Choroid plexus epithelial cell (primary cell): ENCODE data around the gene RSPH4A.
A peak's percentile ranks its signal among the peaks of the same experiment; 100 is the strongest.
"Not testable (repeated sequence)": the region's sequence is repeated elsewhere in the genome, so short reads cannot be mapped to it uniquely, and the experiment has no call there.

Source experiments
- DNase-seq: peaks from one replicate; pipeline ENCODE4 v3.0.0-alpha.2; 2010; ENCODE audit warnings: low read depth
- H3K4me3 ChIP-seq: 2 replicates; pipeline ENCODE4 v1.5.1; 2011; ENCODE audit warnings: low read depth, mild to moderate bottlenecking, control low read depth, low read length, moderate library complexity
- CTCF ChIP-seq: conservative IDR thresholded peaks from 2 replicates; pipeline ENCODE4 v1.5.1; 2011; ENCODE audit warnings: low read depth, mild to moderate bottlenecking, control low read depth, inconsistent platforms, low read length, moderate library complexity

Gene RSPH4A

DNA sequence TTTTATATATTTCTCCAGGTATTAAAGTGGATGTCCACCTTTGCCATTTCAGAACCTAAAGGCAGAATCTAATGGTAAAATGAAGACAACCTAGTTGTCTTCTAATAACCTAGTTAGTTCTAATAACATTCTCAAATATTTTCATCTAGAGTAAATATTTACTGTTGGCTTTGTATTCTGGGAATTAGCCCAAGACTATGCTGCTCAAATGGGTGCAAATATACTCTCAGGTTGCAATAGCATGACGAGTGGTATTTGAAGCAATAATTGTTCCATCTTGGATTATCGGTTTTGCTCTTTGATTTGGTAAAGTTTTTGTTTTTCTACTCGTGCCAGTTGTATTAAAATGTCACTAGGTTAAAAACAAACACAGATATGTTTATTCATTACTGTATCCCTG, 21.0 kb upstream of the RSPH4A start:
- no peak for DNase-seq
- no peak for TF ChIP-seq CTCF
- no peak overlapping the region for H3K4me3 ChIP-seq

GRCh38 chr6:116596815-116597214, 19.5 kb upstream of the RSPH4A start:
- peak; percentile 48 for DNase-seq
- TF ChIP-seq CTCF = no peak
- H3K4me3 ChIP-seq = no peak overlapping the region

DNA sequence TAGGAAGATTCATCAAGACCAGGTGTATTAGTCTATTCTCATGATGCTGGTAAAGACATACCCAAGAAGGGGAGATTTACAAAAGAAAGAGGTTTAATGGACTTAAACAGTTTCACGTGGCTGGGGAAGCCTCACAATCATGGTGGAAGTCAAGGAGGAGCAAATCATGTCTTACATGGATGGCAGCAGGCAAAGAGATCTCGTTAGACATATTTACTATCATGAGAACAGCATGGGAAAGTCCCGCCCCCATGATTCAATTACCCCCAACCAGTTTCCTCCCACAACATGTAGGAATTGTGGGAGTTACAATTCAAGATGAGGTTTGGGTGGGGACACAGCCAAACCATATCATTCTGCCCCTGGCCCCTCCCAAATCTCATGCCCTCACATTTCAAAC, 12.4 kb upstream of the RSPH4A start:
- not testable (repeated sequence) for DNase-seq, H3K4me3 ChIP-seq

DNA sequence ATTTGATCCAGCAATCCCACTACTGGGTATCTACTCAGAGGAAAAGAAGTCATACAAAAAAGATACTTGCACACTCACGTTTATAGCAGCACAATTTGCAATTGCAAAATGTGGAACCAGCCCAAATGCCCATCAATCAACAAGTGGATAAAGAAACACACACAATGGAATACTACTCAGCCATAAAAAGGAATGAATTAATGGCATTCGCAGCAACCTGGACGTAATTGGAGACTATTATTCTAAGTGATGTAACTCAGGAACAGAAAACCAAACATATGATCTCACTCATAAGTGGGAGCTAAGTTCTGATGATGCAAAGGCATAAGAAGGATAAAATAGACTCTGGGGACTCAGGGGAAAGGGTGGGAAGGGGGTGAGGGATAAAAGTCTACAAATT, 11.4 kb upstream of the RSPH4A start:
- DNase-seq, H3K4me3 ChIP-seq: not testable (repeated sequence)

GRCh38 chr6:116605935-116606334, 10.3 kb upstream of the RSPH4A start:
- no peak for DNase-seq
- TF ChIP-seq CTCF = no peak
- no peak overlapping the region for H3K4me3 ChIP-seq

GRCh38 chr6:116611056-116611455, 5.2 kb upstream of the RSPH4A start:
- TF ChIP-seq CTCF = no peak
- no peak overlapping the region for H3K4me3 ChIP-seq
- no peak for DNase-seq

- no peak for DNase-seq
- H3K4me3 ChIP-seq = peak overlapping the region; percentile 64
- TF ChIP-seq CTCF = no peak
Measured at GRCh38 chr6:116616737-116617053, 416 bp downstream of the RSPH4A start.

- TF ChIP-seq CTCF = no peak
- DNase-seq = no peak
- H3K4me3 ChIP-seq = no peak overlapping the region
Measured at GRCh38 chr6:116624036-116624805, 7.9 kb downstream of the RSPH4A start.
